Smooth muscle cell (in vitro differentiated cells): ENCODE results near the gene TAC4. TPM values are rescaled to one million over a fixed set of nuclear protein-coding genes. Genes with fewer than 3 reads are reported as not detected.

Experiments
- DNase-seq: peaks from one replicate; lab custom pipeline; 2025; ENCODE audit not compliant: unreplicated experiment; lab: John Stamatoyannopoulos, UW
- H2AFZ ChIP-seq: fragments of 200-600 bp; sonication (generic); 2 replicates; pipeline ENCODE4 v1.6.0; 2016; ENCODE audit warnings: antibody characterized with exemption, low read depth, mild to moderate bottlenecking
- H3F3A ChIP-seq: fragments of 200-600 bp; sonication (generic); 2 replicates; pipeline ENCODE4 v1.6.0; 2017; ENCODE audit warnings: antibody characterized with exemption, low read depth
- H3K27ac ChIP-seq: fragments of 200-600 bp; sonication (generic); 2 replicates; pipeline ENCODE4 v1.5.1; 2016; ENCODE audit warnings: low read depth, mild to moderate bottlenecking
- H3K27me3 ChIP-seq: fragments of 200-600 bp; sonication (generic); 2 replicates; pipeline ENCODE4 v1.6.1; 2016; ENCODE audit warnings: low read depth, mild to moderate bottlenecking
- H3K36me3 ChIP-seq: fragments of 200-600 bp; sonication (generic); 2 replicates; pipeline ENCODE4 v1.5.1; 2016; ENCODE audit warnings: low read depth
- H3K4me1 ChIP-seq: fragments of 200-600 bp; sonication (generic); 2 replicates; pipeline ENCODE4 v1.5.1; 2016; ENCODE audit warnings: low read depth
- H3K4me2 ChIP-seq: fragments of 200-600 bp; sonication (generic); 2 replicates; pipeline ENCODE4 v1.6.0; 2016; ENCODE audit warnings: mild to moderate bottlenecking
- H3K4me3 ChIP-seq: fragments of 200-600 bp; sonication (generic); 2 replicates; pipeline ENCODE4 v1.5.1; 2016; ENCODE audit warnings: mild to moderate bottlenecking
- H3K79me2 ChIP-seq: fragments of 200-600 bp; sonication (generic); 2 replicates; pipeline ENCODE4 v1.6.0; 2016; ENCODE audit warnings: low read depth, mild to moderate bottlenecking
- H3K9ac ChIP-seq: fragments of 200-600 bp; sonication (generic); 2 replicates; pipeline ENCODE4 v1.6.0; 2016; ENCODE audit warnings: low read depth
- H3K9me3 ChIP-seq: fragments of 200-600 bp; sonication (generic); replicated peaks from 2 replicates; pipeline ENCODE4 v1.5.1; 2016; ENCODE audit warnings: low read depth
- H4K20me1 ChIP-seq: fragments of 200-600 bp; sonication (generic); 2 replicates; pipeline ENCODE4 v1.6.0; 2016; ENCODE audit warnings: low read depth
- WGBS: methylation state at CpG from one replicate; pipeline ENCODE4 v1.1.7; 2016; ENCODE audit warnings: low lambda C conversion rate; 5-methylcytosine and 5-hydroxymethylcytosine counted together
- polyA plus RNA-seq: library from polyadenylated mRNA; unstranded; fragments of >200 nt; fragmentation: Nextera tagmentation; extraction: Ambion mirVana; gene quantifications from 2 replicates; pipeline ENCODE4 v1.2.1, GENCODE V29; 2016
- total RNA-seq: library from RNA; depleted of rRNA; stranded (reverse); fragments of >200 nt; gene quantifications from 2 replicates; pipeline ENCODE4 v1.2.3, GENCODE V29; 2014
- TF ChIP-seq, protein P1 (sequence below): fragments of 200-600 bp; sonication (generic); IDR thresholded peaks from 2 replicates; pipeline ENCODE4 v1.5.1; 2017; ENCODE audit warnings: borderline replicate concordance, mild to moderate bottlenecking, antibody characterized with exemption; ENCODE audit not compliant: insufficient read depth, poor library complexity, severe bottlenecking

Gene TAC4
- total and polyA plus RNA-seq, 2 experiments from 2014 or later = not detected

GRCh38 chr17:49843774-49844350 is 4.0 kb downstream of the TAC4 start:
- Histone ChIP-seq H3K79me2 (no peaks in the 10 kb centered on the region), H3K9me3 (no peaks in the 10 kb centered on the region), H3F3A (no peaks in the 10 kb centered on the region), H2AFZ (no peak overlapping the region), H3K27ac (no peak overlapping the region), H3K4me3 (no peak overlapping the region), H3K4me2 (no peak overlapping the region), H3K36me3 (no peaks in the 10 kb centered on the region), H3K27me3 (no peaks in the 10 kb centered on the region), H4K20me1 (no peaks in the 10 kb centered on the region), H3K4me1 (no peaks in the 10 kb centered on the region), H3K9ac (no peak overlapping the region)
- no peak for DNase-seq
- 79% methylated on average over 6 of the region's 6 CpGs for WGBS
- TF ChIP-seq, protein P1, sequence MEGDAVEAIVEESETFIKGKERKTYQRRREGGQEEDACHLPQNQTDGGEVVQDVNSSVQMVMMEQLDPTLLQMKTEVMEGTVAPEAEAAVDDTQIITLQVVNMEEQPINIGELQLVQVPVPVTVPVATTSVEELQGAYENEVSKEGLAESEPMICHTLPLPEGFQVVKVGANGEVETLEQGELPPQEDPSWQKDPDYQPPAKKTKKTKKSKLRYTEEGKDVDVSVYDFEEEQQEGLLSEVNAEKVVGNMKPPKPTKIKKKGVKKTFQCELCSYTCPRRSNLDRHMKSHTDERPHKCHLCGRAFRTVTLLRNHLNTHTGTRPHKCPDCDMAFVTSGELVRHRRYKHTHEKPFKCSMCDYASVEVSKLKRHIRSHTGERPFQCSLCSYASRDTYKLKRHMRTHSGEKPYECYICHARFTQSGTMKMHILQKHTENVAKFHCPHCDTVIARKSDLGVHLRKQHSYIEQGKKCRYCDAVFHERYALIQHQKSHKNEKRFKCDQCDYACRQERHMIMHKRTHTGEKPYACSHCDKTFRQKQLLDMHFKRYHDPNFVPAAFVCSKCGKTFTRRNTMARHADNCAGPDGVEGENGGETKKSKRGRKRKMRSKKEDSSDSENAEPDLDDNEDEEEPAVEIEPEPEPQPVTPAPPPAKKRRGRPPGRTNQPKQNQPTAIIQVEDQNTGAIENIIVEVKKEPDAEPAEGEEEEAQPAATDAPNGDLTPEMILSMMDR = peak; percentile 18

DNA sequence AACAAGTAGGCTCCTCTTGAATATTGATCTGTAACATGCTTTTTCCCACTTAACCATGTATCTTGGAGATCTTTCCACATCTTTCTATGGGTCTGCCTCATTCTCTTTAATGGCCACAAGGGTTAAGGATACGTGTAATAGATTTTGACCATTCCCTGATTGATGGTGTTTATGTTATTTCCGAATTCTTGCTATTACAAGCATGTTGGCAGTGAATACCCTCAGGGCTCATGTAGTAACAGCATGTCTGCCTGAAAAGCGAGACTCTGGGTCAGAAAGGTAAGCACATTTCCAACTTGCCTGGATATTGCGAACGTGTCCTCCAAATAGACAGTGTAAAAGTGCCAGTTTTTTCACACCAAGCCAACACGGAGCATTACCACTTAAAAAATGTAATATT is 5.0 kb downstream of the TAC4 start:
- H4K20me1 ChIP-seq = no peaks in the 10 kb centered on the region
- no peak overlapping the region for H3K27ac ChIP-seq
- no peaks in the 10 kb centered on the region for H3K36me3 ChIP-seq
- no peak overlapping the region for H3K4me2 ChIP-seq
- H3K9ac ChIP-seq = no peak overlapping the region
- H3K27me3 ChIP-seq = no peaks in the 10 kb centered on the region
- TF ChIP-seq, protein P1 = no peak
- H3K4me3 ChIP-seq = no peak overlapping the region
- H3K4me1 ChIP-seq = no peaks in the 10 kb centered on the region
- H3K79me2 ChIP-seq = no peaks in the 10 kb centered on the region
- 88% methylated on average over 6 of the region's 6 CpGs for WGBS
- H3K9me3 ChIP-seq = no peaks in the 10 kb centered on the region
- H3F3A ChIP-seq = no peaks in the 10 kb centered on the region
- DNase-seq = no peak
- H2AFZ ChIP-seq = no peak overlapping the region

- Histone ChIP-seq H3K36me3 (no peaks in the 10 kb centered on the region), H3K79me2 (no peaks in the 10 kb centered on the region), H3K4me1 (no peaks in the 10 kb centered on the region), H3F3A (no peaks in the 10 kb centered on the region), H3K27me3 (no peaks in the 10 kb centered on the region), H3K4me3 (no peak overlapping the region), H3K4me2 (no peak overlapping the region), H3K27ac (no peak overlapping the region), H3K9ac (no peak overlapping the region), H2AFZ (no peak overlapping the region), H4K20me1 (no peaks in the 10 kb centered on the region), H3K9me3 (no peaks in the 10 kb centered on the region)
- TF ChIP-seq, protein P1 = no peak
- whole genome bisulfite sequencing = 91% methylated on average over 3 of the region's 3 CpGs
- no peak for DNase-seq
Measured at GRCh38 chr17:49842371-49842770, 5.5 kb downstream of the TAC4 start.

DNA sequence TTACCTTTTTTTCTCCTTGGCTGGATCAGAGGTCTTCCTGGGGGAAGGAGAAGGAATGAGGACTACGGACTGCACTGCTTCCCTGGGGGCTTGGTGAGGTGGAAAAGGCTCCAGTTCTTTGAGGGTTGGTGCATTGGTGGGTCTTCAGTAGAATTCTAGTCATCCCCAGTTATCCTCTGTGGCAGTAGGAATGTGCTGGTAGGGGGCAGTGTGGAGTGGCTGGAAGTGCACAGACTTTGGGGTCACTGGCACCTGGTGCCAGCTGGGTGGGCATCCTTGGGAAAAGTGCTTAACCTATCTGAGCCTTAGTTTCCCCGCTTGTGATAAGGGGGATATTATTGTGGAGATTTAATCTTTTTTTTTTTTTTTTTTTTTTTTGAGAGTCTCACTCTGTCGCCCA is 6.3 kb downstream of the TAC4 start:
- Histone ChIP-seq H3F3A (no peaks in the 10 kb centered on the region), H3K4me3 (no peak overlapping the region), H2AFZ (no peak overlapping the region), H3K36me3 (no peaks in the 10 kb centered on the region), H3K27me3 (no peaks in the 10 kb centered on the region), H3K4me1 (no peaks in the 10 kb centered on the region), H3K79me2 (no peaks in the 10 kb centered on the region), H3K27ac (no peak overlapping the region), H4K20me1 (no peaks in the 10 kb centered on the region), H3K9ac (no peak overlapping the region), H3K4me2 (no peak overlapping the region), H3K9me3 (no peaks in the 10 kb centered on the region)
- DNase-seq = no peak
- WGBS = 100% methylated on average over 3 of the region's 3 CpGs
- TF ChIP-seq, protein P1 = no peak
